HG02884 (cell line): Measurements from ENCODE around the gene PLEKHH1.
A peak's percentile ranks its signal among the peaks of the same experiment; 100 is the strongest.

Experiments used
- ATAC-seq: cut with Tn5 transposase; IDR thresholded peaks from one replicate; pipeline ENCODE4 v1.9.1; 2021; ENCODE audit warnings: mild to moderate bottlenecking, moderate library complexity; ENCODE audit not compliant: unreplicated experiment

PLEKHH1 gene

DNA sequence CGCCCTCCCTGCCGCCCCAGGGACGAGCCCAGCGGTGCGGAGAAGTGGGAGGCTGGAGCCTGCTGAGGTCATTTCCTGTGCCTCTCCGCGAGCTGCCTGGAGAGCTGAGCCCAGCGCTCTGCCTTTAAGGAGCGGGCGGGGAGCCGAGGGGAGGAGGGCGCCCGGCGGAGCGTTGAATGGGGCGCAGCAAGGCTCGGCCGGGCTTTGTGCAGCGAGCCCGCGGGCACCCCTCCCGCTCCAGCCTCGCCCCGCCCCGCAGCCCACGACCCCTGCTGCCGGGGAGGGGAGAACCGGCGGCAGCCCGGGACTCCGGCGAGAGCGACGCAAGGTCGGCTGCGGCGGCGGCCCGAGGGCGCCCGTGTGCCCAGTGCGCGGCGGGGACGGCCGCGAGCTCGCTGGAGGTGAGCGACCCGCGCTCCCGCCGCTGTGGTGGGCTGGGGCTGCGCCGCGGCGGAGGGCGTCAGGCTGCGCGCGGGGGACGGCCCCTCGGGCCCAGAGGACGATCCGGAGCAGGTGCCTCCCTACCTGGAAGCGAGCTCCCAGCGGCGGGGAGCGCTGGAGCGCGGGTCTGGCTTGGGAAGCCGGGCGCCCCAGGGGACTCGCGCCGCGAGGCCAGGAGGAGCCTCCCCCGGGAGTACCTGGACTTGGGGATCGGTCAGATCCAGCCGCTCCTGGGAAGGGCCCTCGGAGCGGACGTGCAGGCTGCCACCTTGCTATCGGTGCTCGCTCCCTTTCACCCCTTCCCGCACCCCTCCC is at the start of gene PLEKHH1:
TSS of gene PLEKHH1 (plus strand) at position 293 of the 756 bp plus-strand sequence. CDS start 8,578 bp downstream, outside the sequence.
- ATAC-seq, result peak; percentile 79

- no peak for ATAC-seq
These were observed 49.4 kb upstream of the PLEKHH1 start for GRCh38 chr14:67483579-67484285.

GRCh38 chr14:67485501-67486095 is 47.5 kb upstream of the PLEKHH1 start:
- no peak for ATAC-seq

DNA sequence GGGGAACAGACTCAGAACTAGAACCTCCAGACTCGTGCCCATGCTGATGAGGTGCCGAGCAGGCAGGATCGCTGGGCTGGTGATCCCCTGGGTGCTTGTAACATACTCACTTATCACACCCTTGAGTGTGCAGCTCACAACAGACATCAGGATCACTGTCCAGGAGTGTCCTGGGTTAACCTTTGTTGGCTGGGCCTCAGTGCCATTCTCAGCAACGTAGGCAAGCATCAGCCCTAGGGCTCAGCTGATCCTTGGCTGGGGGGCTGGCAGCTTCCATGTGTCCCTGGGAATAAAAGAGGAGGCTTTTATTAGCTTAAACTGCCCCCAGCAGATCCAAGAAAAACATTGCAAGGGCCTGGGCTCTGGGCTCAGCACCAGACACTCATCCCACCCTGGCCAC is 46.2 kb upstream of the PLEKHH1 start:
- ATAC-seq, result no peak

DNA sequence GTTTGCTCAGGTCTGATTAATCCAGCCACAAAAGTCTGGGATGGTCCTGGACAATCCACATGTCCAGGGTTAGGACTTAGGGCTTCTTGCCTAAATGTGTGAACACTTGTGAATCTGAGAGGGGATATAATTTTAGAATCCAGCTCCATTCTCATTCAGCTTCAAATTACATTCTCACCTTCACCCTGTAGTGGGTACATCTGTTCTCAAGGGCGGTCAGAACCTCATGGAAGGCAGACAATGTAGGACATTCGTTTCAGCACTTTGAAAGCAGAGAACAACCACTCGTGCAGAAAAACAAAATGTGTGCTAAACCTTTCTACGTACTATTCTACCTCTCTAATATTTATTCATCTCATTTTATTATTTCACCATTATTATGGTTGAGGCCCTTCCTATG is 45.8 kb upstream of the PLEKHH1 start:
- no peak for ATAC-seq

GRCh38 chr14:67487937-67488893 is 44.9 kb upstream of the PLEKHH1 start, which contains the start of gene TMEM229B:
Gene TMEM229B (minus strand): TSS chr14:67488721. CDS start chr14:67473923, 14,798 bp downstream.
- ATAC-seq, result peak; percentile 85

DNA sequence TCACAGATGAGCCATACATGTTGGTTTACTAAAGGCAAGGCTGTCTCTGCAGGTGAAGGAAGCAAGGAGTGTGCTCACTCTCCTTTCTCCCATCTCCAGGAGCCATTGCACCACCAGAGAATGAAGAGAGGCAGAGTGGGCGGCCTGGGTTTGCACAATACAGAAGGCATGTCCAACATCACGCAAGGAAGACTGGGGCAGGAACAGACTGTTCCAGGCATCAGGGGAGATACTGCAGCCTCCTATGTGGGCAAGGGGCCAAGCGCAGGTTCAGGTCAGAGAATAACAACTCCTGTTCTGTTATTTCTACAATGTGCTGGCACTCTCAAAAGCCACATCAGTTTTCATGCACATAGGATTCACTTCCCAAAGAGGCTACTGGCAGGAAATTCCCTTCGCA is 42.9 kb upstream of the PLEKHH1 start:
- no peak for ATAC-seq

DNA sequence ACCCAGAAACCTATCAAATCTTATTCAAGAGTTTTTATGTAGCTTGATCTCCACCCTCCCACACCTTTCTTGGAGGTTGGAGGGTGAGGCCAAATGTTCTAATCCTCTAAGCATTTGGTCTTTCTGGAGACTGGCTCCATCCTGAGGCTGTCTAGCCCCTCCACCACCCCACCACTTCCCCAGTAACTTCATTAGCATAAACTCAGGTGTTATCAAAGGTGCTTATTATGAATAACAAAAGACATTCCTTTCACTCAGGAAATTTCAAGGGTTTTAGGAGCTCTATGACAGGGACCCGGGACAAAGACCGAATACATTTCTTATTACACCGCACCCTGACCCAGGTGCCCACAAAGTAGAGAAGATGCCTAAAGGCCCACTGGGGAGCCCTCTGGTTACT is 41.8 kb upstream of the PLEKHH1 start:
- ATAC-seq, result no peak

GRCh38 chr14:67491741-67492507 is 41.2 kb upstream of the PLEKHH1 start:
- ATAC-seq, result no peak

GRCh38 chr14:67492538-67492937 is 40.6 kb upstream of the PLEKHH1 start:
- ATAC-seq, result no peak

DNA sequence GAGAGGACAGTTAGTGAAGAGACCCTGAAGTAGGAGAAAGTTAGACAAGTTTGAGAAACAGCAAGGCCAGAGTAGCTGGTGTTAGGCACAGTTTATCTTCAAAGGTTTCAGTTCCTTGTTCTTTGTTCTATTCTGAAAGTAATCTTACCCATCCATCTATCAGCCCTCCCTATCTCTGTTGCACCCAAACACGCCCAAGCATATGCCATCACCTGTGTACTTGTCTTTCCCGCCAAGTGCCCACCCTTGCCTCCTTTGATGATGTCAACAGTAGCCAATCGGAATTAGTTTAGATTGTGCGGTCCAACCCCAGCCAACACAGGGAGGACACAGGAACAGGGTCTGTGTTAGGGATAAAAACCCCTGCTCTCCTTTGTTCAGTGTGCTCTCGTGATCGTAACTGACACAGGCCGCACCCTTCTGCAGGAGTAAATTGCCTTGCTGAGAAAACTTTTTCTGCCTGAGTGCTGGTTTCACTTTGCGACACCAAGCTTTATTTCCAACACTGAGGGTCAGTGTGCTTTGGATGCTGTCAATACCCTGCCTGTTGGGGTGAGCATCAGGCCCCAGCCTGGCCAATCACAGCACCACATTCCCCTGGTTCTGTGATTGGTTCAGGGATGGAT is 39.9 kb upstream of the PLEKHH1 start:
- ATAC-seq, result peak; percentile 51

DNA sequence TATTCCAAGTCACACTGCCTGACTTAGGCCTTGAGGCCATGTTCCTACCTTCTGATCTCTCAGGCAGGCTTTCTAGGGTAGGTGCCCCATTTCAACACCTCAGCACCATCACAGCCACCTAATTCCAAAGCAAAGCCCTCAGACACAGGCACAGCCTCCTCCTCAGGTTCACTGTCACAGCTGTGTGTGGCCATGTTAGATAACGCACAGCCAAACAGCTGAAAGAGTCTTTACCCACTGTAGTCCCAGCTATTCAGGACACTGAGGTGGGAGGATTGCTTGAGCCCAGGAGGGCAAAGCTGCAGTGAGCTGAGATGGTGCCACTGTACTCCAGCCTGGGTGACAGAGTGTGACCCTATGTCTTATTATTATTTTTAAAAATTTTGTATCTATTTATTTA is 37.3 kb upstream of the PLEKHH1 start:
- no peak for ATAC-seq

DNA sequence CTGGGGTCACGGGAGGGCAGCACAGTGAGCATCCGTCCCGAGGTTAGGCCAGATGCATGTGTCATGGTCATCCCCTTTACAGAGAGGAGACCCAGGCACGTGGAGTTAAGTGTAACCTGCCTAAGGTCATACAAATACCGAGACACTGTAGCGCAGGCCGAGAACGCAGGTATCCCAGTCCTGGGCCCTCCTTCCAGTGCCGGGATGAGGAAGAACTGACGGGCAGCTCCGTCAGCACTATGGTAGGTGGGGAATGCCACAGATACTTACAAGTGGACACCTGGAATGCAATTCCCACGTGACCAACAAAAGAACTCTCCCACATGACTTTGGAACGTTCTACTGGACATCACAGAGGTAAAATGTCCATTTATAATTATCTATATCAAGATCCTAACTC is 35.9 kb upstream of the PLEKHH1 start:
- no peak for ATAC-seq

DNA sequence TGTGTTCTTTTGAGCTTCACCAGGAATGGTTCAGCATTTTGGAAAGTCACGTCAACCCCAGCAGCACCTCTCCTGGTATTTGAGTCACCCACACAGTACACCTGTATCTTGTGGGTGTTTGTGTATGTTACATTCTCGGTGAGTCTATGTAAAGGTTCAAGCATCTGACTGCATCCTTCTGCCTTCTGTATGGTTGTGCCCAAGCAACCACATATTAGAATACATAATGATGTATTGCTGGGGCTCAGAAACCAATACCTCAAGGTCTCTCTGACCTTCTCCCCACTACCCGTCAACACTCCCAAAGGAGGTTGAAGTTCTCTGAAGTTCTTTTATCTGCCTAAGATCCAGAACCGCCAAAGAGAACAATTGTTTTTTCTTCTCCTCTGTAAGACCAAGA is 35.4 kb upstream of the PLEKHH1 start:
- no peak for ATAC-seq

GRCh38 chr14:67500981-67501380 is 32.1 kb upstream of the PLEKHH1 start:
- ATAC-seq, result no peak

DNA sequence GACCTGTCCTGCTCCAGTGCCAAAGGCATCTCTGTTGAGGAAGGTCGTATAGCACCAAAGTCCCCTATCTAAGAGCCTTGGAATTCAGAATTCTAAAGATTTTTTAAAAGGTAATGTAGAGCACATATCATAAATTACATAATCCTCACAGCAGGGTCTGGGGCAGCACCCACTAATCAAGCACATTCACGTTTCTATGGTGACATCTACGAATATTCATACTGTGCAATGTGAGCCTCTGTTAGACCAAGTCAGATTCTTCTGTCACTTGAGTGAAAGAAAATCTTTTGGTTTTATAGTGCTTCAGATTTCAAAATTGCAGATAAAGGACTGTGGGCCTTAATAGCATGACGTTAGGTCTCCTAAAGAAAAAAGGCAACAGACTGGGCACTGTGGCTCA is 31.4 kb upstream of the PLEKHH1 start:
- ATAC-seq, result no peak

GRCh38 chr14:67502867-67503266 is 30.2 kb upstream of the PLEKHH1 start:
- no peak for ATAC-seq

GRCh38 chr14:67503331-67503730 is 29.8 kb upstream of the PLEKHH1 start:
- no peak for ATAC-seq

- no peak for ATAC-seq
These were observed 27.8 kb upstream of the PLEKHH1 start for GRCh38 chr14:67505254-67505653.

DNA sequence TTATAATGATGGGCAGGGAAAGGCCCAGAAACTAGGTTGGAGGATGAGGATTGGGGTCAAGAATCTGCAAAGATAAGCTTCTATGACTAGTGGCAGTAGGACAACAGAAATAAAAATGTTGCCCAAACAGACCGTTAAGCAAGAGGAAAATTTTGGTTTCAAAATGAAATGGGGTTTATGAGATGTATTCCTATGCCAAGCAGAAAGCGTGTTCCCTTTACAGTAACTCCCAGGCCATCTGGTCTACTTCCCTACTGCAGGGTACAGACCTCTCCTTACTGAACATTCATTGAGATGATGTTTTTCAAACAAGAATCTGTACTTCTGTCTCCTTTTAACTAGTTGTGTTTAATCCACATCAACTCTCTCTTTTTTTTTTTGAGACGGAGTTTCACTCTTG is 24.1 kb upstream of the PLEKHH1 start:
- no peak for ATAC-seq
